NCI-H2227 (cell line): ENCODE results near the gene DHRS3.
"Not testable (repeated sequence)": the region's sequence is repeated elsewhere in the genome, so short reads cannot be mapped to it uniquely, and the experiment has no call there.

Source experiments
- DNase-seq: peaks from one replicate; lab custom pipeline; 2025; ENCODE audit not compliant: unreplicated experiment; lab: John Stamatoyannopoulos, UW

Gene DHRS3

GRCh38 chr1:12580054-12580887, 37.7 kb downstream of the DHRS3 start:
- no peak for DNase-seq

DNA sequence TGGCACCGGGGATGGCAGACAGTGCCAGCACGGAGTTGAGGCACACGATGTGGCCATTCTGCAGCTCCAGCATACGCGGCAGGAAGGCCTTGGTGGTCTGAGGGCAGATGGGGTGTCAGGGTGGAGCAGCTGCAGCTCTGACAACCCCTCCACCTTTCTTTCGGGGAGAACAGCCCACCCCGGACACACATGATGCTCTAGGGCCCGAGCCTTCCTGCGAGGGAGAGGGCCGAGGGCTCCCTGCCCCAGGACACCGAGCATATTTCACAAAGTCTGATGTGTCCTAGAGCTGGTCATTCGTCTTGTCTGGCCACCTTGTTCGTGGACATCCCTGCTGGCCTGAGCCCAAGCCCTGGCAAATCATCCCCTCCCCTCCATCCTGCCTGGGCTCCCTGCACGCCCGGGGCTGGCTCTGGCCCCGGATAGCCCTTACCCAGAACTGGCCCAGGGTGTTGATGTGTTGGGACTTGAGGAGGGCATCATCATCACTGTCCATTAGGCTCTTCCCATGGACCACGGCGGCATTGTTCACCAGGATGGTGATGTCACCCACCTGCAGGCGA, 39.1 kb downstream of the DHRS3 start:
- no peak for DNase-seq

GRCh38 chr1:12577020-12577419, 41.0 kb downstream of the DHRS3 start:
- no peak for DNase-seq

DNA sequence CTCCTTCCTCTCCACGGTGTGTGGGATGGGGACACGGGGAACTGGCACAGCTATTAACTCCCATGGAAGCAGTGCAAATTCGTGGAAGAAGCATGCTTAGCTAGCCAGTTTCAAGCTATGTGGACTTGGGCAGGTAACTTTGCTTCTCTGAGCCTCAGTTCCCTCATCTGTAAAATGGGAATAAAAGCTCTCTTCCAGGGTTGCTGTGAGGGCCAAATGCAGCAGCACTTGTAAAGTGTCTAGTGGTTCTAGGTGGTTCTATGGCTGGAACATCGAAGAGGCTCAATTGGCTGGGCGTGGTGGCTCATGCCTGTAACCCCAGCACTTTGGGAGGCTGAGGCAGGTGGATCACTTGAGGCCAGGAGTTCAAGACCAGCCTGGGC, 43.3 kb downstream of the DHRS3 start:
- no peak for DNase-seq

DNA sequence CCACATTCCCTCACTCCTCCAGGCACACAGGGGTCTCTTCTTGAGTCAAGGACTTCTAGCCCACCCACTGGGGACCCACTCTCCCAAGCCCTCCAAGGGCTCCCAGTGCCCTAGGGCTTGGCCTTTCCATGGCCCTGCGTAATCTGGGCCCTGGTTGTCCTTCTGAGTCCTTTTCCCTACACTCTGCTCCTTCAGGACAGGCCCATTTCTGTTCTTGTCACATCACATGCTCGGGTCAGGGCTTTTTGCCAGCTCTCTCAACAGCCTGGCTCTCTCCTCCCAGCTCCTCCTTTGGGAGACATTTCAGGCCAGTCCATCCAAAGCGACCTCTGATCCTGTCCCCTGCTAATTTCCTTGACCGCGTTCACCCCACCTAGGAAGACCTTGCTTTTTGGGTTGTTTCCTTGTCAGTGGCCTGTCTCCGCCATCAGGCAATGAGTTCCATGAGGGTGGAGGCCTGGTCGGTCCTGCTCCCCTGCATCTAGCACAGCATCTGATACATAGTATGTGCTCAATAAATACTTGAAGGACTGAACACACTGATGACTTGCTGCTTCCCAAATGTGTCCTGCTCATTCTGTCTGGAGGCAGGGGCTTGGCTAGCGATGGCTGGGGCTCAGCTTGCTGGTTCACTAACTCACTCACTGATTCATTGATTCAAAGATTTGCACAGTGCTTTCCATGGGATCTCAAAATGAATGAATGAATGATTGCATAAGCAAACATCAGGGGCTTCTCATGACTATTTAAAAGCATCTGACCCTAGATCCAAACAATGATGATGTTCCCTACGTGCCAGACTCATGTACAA, 44.8 kb downstream of the DHRS3 start:
- DNase-seq: no peak

DNA sequence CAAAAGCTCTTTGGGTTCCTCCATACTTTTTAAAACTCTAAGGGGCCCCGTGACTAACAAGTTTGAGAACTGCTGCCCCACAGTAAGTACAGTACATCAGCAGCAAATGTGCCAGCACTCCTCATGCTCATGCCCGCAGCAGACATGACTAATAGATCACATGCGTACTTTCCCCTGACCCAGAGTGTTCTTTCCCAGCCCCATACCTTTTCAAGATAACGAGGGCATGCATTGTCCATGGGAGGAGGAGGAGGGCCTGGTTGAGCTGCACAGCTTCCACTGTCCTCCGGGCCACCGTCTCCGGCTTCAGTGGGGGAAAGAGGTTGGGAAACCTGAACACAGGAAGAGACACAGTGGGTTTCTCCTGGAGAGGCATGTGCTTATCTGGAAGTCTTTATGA, 45.5 kb downstream of the DHRS3 start:
- no peak for DNase-seq

DNA sequence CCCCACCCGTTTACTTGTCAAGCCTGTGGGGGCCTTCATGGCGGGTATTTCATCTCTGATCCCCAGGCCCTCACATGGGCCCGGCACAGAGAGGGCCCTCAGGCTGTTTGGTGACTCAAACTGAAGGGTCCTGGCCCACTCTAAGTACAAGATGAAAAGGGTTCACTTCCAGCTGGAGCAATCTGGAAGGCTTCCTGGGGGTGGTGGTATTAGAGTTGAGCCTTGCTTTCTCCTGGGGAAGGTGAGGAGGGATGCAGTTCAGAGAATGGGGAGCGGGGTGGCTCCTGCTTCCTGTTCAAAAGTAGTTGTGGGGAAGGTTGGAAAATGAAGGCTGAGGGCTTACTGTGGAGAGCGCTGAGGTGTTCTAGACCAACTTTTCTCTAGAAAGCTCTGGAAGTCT, 47.7 kb downstream of the DHRS3 start:
- no peak for DNase-seq

DNA sequence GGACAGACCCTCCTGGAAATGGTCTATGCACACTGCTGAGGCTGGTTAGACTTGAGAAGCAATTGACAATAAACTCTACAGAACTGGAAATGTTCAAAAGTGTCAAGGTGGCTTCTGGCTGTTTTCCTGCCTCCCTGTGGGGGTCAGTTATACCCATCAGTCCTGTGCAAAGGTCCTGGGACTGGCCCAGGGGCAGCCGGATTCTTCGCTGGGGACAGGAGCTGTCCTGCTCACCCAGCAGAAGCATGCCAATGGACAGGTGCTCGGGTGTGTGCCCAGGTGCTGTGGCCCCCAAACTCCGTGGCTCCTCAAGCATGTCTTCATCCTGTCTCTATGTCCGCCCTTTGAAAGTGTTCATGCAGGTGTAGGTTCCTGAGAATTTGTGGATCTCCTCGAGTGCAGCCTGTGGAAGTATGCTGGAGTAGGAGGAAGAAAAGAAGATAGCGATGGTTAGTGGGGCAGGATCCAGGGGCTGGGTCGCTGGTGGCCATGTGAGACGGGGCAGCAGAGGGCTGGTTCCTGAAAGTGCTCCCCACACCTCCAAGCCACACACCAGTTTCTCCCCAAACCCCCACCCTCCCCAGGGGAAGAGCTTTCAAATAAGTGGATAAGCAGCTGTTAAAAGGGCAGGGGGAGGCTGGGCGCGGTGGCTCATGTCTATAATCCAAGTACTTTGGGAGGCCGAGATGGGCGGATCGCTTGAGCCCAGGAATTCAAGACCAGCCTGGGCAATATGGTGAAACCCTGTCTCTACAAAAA, 49.8 kb downstream of the DHRS3 start:
- DNase-seq: no peak

- DNase-seq: no peak
These were observed 50.7 kb downstream of the DHRS3 start for GRCh38 chr1:12567288-12567819.

GRCh38 chr1:12566484-12567287, 51.3 kb downstream of the DHRS3 start:
- DNase-seq: no peak

GRCh38 chr1:12565966-12566352, 52.1 kb downstream of the DHRS3 start:
- no peak for DNase-seq

DNA sequence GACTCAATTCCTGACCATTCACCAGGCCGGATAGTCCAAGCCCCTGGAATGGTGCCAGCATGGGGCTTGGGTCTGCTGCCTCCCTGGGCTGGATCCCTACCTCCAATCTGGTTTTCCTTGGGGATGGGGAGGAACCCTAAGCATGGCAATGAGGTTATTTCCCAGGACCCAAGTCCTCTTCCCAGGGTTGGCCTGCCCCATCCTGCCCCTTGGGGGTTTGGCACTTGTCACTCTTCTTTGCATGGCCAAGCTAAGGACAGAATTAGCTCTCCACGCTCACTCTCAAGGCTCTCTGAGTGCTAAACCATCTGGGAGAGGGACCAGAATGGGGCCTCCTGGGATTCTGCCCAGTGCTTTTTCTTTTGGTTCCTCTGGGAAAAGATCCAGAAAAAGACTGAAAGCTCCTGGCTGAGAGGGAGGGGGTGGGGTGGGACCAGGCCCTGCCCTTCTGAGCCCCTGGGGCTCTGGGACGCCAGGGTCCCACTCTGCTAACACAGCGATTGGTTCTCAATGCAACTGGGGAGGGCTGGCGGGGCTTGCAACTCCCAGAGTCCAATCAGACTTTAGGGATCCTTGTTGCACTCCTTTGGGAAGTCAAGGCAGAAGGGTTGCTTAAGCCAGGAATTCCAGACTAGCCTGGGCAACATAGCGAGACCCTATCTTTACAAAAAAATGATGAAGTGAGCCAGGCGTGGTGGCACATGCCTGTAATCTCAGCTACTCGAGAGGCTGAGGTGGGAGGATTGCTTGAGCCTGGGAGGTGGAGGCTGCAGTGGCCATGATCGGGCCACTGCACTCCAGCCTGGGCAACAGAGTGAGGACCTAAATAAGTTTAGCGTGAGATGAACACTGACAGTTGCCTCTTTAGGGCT, 52.7 kb downstream of the DHRS3 start:
- DNase-seq: no peak

GRCh38 chr1:12564251-12564650, 53.8 kb downstream of the DHRS3 start:
- DNase-seq: not testable (repeated sequence)

DNA sequence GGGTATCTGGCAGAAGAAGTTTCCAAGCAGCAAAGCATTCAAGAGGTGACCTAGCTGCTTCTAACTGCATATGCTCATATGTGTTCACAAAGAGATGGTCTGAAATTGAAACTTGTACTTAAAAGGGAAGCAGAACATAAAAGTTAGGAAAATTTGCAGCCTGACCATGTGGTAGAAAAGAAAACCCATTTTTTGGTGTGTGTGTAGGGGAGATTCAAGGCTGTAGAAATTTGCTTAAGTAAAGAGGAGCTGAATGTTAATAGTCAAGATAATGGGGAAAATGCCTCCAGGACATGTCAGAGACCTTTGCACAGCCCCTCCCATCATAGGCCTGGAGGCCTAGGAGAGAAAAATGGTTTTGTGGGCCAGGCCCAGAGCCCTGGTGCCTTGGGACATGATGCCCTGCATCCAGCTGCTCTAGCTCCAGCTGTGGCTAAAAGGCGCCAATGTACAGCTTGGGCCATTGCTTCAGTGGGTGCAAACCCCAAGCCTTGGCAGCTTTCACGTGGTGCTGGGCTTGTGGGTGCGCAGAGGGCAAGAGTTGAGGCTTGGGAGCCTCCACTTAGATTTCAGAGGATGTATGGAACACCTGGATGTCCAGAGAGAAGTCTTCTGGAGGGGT, 54.9 kb downstream of the DHRS3 start:
- DNase-seq: no peak

DNA sequence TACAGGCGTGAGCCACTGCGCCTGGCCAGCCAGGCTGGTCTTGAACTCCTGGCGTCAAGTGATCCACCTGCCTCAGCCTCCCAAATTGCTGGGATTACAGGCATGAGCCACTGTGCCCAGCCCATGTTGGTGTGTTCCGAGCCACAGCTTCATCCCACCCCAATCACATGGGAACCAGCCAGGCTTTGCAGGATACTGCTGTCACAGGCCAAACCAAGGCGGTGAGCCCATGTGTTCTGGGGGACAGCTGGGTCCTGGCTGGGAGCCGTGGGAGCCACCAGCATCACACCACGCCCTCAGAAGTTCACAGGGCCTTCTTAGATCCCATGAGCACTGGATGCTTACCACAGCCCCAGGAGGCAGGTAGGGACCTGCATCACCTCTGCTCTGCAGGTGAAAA, 56.9 kb downstream of the DHRS3 start:
- no peak for DNase-seq

- DNase-seq: no peak
These were observed 60.8 kb downstream of the DHRS3 start for GRCh38 chr1:12556957-12557935.

GRCh38 chr1:12556368-12556930, 61.6 kb downstream of the DHRS3 start:
- DNase-seq: no peak
